ENCODE results near the gene BATF3. TPM values are rescaled to one million over a fixed set of nuclear protein-coding genes. Genes with fewer than 3 reads are reported as not detected.
"Not testable (repeated sequence)": the region's sequence is repeated elsewhere in the genome, so short reads cannot be mapped to it uniquely, and the experiment has no call there.

BATF3 gene
- polyA plus RNA-seq, 2 of the 4 experiments (the other 2 are of a cell fraction): 6.4 to 8.9 TPM

DNA sequence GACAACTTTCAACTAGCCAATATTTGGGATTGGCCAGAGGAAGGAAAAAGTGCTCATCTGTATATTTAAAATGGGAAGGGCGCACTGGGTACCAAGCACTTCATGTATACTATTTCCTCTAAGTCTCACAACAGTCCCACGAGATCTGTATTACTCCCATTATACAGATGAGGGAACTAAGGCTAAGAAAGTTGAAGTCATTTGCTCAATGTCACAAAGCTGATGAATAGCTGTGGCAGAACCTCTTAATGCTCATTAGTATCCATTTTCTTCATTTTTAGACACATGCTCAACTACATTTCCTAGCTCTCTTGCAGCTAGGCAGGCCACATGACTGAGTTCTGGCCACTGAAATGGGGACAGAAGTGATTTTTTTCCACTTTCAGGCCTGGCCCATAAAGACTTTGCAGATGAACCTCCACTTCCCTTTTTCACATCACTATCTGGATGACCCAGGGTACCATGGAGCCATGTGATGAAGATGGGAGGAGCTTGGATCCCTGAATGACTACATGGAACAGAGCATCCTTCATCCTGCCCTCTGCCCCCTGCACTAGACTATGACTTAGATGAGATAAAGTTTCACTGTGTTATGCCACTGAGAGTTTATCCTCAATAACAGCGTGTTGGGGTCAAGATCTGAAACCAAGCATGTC is 59.3 kb downstream of the BATF3 start (continued):
- TF ChIP-seq, protein P1, sequence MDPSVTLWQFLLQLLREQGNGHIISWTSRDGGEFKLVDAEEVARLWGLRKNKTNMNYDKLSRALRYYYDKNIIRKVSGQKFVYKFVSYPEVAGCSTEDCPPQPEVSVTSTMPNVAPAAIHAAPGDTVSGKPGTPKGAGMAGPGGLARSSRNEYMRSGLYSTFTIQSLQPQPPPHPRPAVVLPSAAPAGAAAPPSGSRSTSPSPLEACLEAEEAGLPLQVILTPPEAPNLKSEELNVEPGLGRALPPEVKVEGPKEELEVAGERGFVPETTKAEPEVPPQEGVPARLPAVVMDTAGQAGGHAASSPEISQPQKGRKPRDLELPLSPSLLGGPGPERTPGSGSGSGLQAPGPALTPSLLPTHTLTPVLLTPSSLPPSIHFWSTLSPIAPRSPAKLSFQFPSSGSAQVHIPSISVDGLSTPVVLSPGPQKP (IDR thresholded peaks at IDR 0.05; ENCODE audit: low read depth, low read length): no peak
- no peak for TF ChIP-seq HDAC2 (IDR thresholded peaks at IDR 0.05)

DNA sequence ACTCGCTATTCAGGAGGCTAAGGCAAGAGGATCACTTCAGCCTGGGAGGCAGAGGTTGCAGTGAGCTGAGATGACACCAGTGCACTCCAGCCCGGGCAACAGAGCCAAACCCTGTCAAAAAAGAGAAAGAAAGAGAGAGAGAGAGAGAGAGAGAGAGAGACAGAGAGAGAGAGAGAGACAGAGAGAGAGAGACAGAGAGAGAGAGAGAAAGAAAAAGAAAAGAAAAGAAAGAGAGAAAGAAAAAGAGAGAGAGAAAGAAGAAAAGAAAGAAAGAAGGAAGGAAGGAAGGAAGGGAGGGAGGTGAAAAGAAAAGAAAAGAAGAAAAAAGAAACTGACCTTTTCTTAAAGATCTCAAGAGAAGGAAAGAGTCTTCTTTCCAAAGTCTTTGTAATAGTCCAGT is 60.1 kb downstream of the BATF3 start:
- POLR2A ChIA-PET; H3K4me1 ChIP-seq; H3K9me3 ChIP-seq; H3K27ac ChIP-seq; DNase-seq (ENCODE audit: low read depth in 1 of 2, low spot score in 1 of 2); FAIRE-seq; H3K4me3 ChIP-seq; H3K4me2 ChIP-seq; ATAC-seq: not testable (repeated sequence)
- WGBS (ENCODE audit: missing lambda C conversion rate): 30% methylated on average over 2 of the region's 2 CpGs
- CTCF ChIA-PET: interaction anchor here (1.1 to 1.9 kb wide), 2 partner anchors 18 to 163 kb away, joined by 3 to 5 read pairs; no protein-coding TSS in a partner anchor

DNA sequence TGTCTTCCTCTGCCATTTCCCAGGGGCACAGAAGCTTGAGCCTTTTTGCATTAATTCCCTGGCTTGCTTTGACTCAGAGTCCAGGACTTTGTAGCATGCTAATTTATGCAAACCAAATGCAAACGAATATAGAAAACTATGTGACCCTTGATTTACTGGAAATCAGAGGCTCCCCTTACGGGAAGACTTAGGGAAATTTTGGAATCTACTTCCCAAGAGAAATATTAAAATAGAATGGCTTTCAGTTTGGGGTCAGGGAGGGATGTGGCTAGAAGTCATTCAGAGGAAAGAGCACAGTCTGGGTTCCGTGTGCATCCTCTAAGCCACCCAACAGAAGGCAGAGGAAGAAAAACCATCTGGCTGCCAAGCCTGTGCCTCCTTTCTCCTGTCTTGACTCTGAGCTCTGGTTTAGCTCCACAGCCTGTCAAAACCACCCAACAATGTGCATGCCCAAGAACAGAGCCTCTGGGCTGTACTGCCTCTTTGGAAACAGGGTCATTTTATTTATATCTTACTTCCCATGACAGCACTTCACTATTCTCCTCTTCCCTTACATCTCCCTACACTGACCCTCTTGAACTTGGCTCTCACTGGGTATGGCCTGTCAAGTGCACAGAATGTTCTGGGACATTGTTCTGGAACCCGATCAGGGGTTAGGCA is 61.0 kb downstream of the BATF3 start:
- POLR2A ChIA-PET: no interaction called here
- TF ChIP-seq JUN (IDR thresholded peaks at IDR 0.05) (no peak), SMC3 (IDR thresholded peaks at IDR 0.05) (no peak), POLR2AphosphoS2 (conservative IDR thresholded peaks at IDR 0.05; ENCODE audit: low read length) (no peak)
- TF ChIP-seq, protein P2, sequence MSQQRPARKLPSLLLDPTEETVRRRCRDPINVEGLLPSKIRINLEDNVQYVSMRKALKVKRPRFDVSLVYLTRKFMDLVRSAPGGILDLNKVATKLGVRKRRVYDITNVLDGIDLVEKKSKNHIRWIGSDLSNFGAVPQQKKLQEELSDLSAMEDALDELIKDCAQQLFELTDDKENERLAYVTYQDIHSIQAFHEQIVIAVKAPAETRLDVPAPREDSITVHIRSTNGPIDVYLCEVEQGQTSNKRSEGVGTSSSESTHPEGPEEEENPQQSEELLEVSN (IDR thresholded peaks at IDR 0.05; ENCODE audit: borderline replicate concordance, low read depth): no peak
- TF ChIP-seq, protein P3, sequence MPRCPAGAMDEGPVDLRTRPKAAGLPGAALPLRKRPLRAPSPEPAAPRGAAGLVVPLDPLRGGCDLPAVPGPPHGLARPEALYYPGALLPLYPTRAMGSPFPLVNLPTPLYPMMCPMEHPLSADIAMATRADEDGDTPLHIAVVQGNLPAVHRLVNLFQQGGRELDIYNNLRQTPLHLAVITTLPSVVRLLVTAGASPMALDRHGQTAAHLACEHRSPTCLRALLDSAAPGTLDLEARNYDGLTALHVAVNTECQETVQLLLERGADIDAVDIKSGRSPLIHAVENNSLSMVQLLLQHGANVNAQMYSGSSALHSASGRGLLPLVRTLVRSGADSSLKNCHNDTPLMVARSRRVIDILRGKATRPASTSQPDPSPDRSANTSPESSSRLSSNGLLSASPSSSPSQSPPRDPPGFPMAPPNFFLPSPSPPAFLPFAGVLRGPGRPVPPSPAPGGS (IDR thresholded peaks at IDR 0.05): no peak
- 32% methylated on average over 4 of the region's 4 CpGs for WGBS (ENCODE audit: missing lambda C conversion rate)
- ATAC-seq (no peak), DNase-seq (ENCODE audit: low read depth in 1 of 2, low spot score in 1 of 2) (no peak), FAIRE-seq (no peak)
- no peaks in the 10 kb centered on the region for H3K4me1 ChIP-seq
- H3K9me3 ChIP-seq: peaks cover 3% of the 10 kb centered on the region; the same call in 1 of the 3 replicates
- H3K4me2 ChIP-seq: no peak overlapping the region
- H3K4me3 ChIP-seq: no peak overlapping the region
- H3K27ac ChIP-seq: no peak overlapping the region
- CTCF ChIA-PET: interaction anchor here (0.7 to 1.9 kb wide), 4 partner anchors 10 to 162 kb away, joined by 3 to 5 read pairs (median 4); no protein-coding TSS in a partner anchor

DNA sequence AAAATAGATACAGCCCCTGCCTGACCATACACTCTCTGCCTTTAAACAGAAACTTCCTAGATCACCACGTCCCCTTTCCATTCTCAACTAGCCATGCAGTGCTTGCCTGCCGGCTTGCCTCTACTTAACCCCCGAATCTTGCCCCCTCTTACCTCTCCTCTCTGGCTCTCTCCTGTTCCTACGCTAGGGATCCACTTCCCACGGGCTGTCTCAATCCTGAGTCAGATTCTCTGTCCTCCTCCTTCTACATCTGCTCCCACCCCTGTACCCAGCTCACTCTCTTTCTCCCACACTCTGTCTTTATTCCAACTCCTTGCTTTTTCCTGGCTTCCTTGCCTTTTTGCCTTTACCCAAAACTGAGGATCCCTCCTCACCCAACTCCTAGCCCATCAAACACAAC is 61.7 kb downstream of the BATF3 start:
- TF ChIP-seq CBX2 (IDR thresholded peaks at IDR 0.05; ENCODE audit: borderline replicate concordance, low read depth) (no peak), CEBPB (IDR thresholded peaks at IDR 0.05) (no peak), MAFK (IDR thresholded peaks at IDR 0.05; ENCODE audit: partially characterized antibody) (no peak)
- no peak overlapping the region for H3K4me2 ChIP-seq
- peaks cover 3% of the 10 kb centered on the region; the same call in 1 of the 3 replicates for H3K9me3 ChIP-seq
- DNase-seq (ENCODE audit: low read depth in 1 of 2, low spot score in 1 of 2) (no peak), FAIRE-seq (no peak), ATAC-seq (no peak)
- ChIA-PET CTCF (interaction anchor here (0.9 to 1.9 kb wide), 2 partner anchors 27 to 161 kb away, joined by 3 to 5 read pairs; no protein-coding TSS in a partner anchor), POLR2A (no interaction called here)
- no peak overlapping the region for H3K4me3 ChIP-seq
- no peaks in the 10 kb centered on the region for H3K4me1 ChIP-seq
- 50% methylated on average over 5 of the region's 5 CpGs for WGBS (ENCODE audit: missing lambda C conversion rate)
- H3K27ac ChIP-seq: no peak overlapping the region

Other genes with a start within 250 kb of the BATF3 start
- 33.4 and 62.9 TPM in 2 replicates for gene ATF3, start 91.1 kb downstream of the BATF3 start, polyA plus RNA-seq (2011; rRNA removed)
- 4.4 to 5.0 TPM (median 4.7 TPM) in 3 replicates for gene ATF3, start 91.1 kb downstream of the BATF3 start, polyA plus RNA-seq (2017; fragmentation: RNase III; extraction: RNeasy Plus Mini Kit Qiagen cat#74134 plus additional on column Dnase treatment)
- gene NSL1, start 91.9 kb upstream of the BATF3 start, polyA plus RNA-seq (2011; rRNA removed): 47.9 and 56.9 TPM in 2 replicates
- gene NSL1, start 91.9 kb upstream of the BATF3 start, polyA plus RNA-seq (2017; fragmentation: RNase III; extraction: RNeasy Plus Mini Kit Qiagen cat#74134 plus additional on column Dnase treatment): 44.0 to 45.6 TPM (median 44.9 TPM) in 3 replicates
- 20.3 and 22.6 TPM in 2 replicates for gene TATDN3, start 92.1 kb upstream of the BATF3 start, polyA plus RNA-seq (2011; rRNA removed)
- gene TATDN3, start 92.1 kb upstream of the BATF3 start, polyA plus RNA-seq (2017; fragmentation: RNase III; extraction: RNeasy Plus Mini Kit Qiagen cat#74134 plus additional on column Dnase treatment): 10.3 to 11.4 TPM (median 11.1 TPM) in 3 replicates
- gene SPATA45, start 147.8 kb upstream of the BATF3 start, polyA plus RNA-seq (2011; rRNA removed): 0.18 and 0.33 TPM in 2 replicates
- not detected in 3 replicates for gene SPATA45, start 147.8 kb upstream of the BATF3 start, polyA plus RNA-seq (2017; fragmentation: RNase III; extraction: RNeasy Plus Mini Kit Qiagen cat#74134 plus additional on column Dnase treatment)
- gene FLVCR1, start 158.4 kb upstream of the BATF3 start, polyA plus RNA-seq (2011; rRNA removed): 13.7 and 15.4 TPM in 2 replicates
- 12.0 to 14.9 TPM (median 14.9 TPM) in 3 replicates for gene FLVCR1, start 158.4 kb upstream of the BATF3 start, polyA plus RNA-seq (2017; fragmentation: RNase III; extraction: RNeasy Plus Mini Kit Qiagen cat#74134 plus additional on column Dnase treatment)